Endothelial cell (in vitro differentiated cells): ENCODE measurements around the gene EGFLAM. TPM values are rescaled to one million over a fixed set of nuclear protein-coding genes. Genes with fewer than 3 reads are reported as not detected.

Experiments used
- DNase-seq: peaks from one replicate; pipeline ENCODE4 v3.0.0; 2021; ENCODE audit warnings: low spot score
- H3K27ac Mint-ChIP-seq: one replicate; pipeline ENCODE4 v1.8.0; 2021; ENCODE audit warnings: mixed read lengths, inconsistent platforms; ENCODE audit not compliant: unreplicated experiment
- H3K27me3 Mint-ChIP-seq: one replicate; pipeline ENCODE4 v1.8.0; 2021; ENCODE audit warnings: mild to moderate bottlenecking, moderate library complexity, mixed read lengths, inconsistent platforms; ENCODE audit not compliant: unreplicated experiment
- H3K36me3 Mint-ChIP-seq: one replicate; pipeline ENCODE4 v1.8.0; 2021; ENCODE audit warnings: mild to moderate bottlenecking, low read depth, mixed read lengths, inconsistent platforms; ENCODE audit not compliant: unreplicated experiment
- H3K4me1 Mint-ChIP-seq: one replicate; pipeline ENCODE4 v1.8.0; 2021; ENCODE audit warnings: mild to moderate bottlenecking, mixed read lengths, inconsistent platforms; ENCODE audit not compliant: unreplicated experiment
- H3K4me3 Mint-ChIP-seq: one replicate; pipeline ENCODE4 v1.8.0; 2021; ENCODE audit warnings: mild to moderate bottlenecking, mixed read lengths, inconsistent platforms; ENCODE audit not compliant: unreplicated experiment
- H3K9me3 Mint-ChIP-seq: one replicate; pipeline ENCODE4 v1.8.0; 2021; ENCODE audit warnings: mixed read lengths, inconsistent platforms; ENCODE audit not compliant: unreplicated experiment
- CTCF ChIP-seq: fragments of 200-600 bp; sonication (generic); IDR thresholded peaks from one replicate; pipeline ENCODE4 v1.5.0; 2021; ENCODE audit warnings: antibody characterized with exemption; ENCODE audit not compliant: unreplicated experiment
- long read RNA-seq: library from polyadenylated mRNA; unstranded; transcript quantifications from one replicate; pipeline ENCODE4 v2.0.0, GENCODE V29; 2020; ENCODE audit not compliant: unreplicated experiment
- total RNA-seq: library from RNA; stranded (reverse); fragmentation: NEBNext Ultra II Directional; extraction: Animal tissue kit (Norgen Biotek cat#: 25700); gene quantifications from one replicate; pipeline ENCODE4 v1.2.1, GENCODE V29; 2021; ENCODE audit not compliant: unreplicated experiment

Gene EGFLAM
- total RNA-seq = 29.6 TPM
- long read RNA-seq, full-length matches to known transcripts = 3 of 5 reads
- long read RNA-seq, partial matches to known transcripts = 1 of 5 reads
- long read RNA-seq, other reads (novel, unspliced or antisense) = 1 of 5 reads

- peaks cover 11% of the 10 kb centered on the region for H3K4me1 Mint-ChIP-seq
- no peaks in the 10 kb centered on the region for H3K36me3 Mint-ChIP-seq
- peak within 1 kb of the TSS; percentile 30 for H3K27ac Mint-ChIP-seq
- H3K27me3 Mint-ChIP-seq = peaks cover 8% of the 10 kb centered on the region
- H3K9me3 Mint-ChIP-seq = no peaks in the 10 kb centered on the region
- peak within 1 kb of the TSS; percentile 88 for H3K4me3 Mint-ChIP-seq
- TF ChIP-seq CTCF = no peak
- peak; percentile 53 for DNase-seq
Measured at GRCh38 chr5:38258319-38259061, at the start of gene EGFLAM. Gene EGFLAM, plus strand, starts transcription at chr5:38258559. Its CDS starts 196 bp downstream, at chr5:38258755.

GRCh38 chr5:38208782-38209378 lies 49.5 kb upstream of the EGFLAM start:
- H3K4me1 Mint-ChIP-seq = no peaks in the 10 kb centered on the region
- H3K9me3 Mint-ChIP-seq = no peaks in the 10 kb centered on the region
- no peak overlapping the region for H3K4me3 Mint-ChIP-seq
- no peak overlapping the region for H3K27ac Mint-ChIP-seq
- no peaks in the 10 kb centered on the region for H3K36me3 Mint-ChIP-seq
- DNase-seq = peak; percentile 35
- peak; percentile 33 for TF ChIP-seq CTCF
- peaks cover 2% of the 10 kb centered on the region for H3K27me3 Mint-ChIP-seq

- Mint-ChIP-seq H3K9me3 (no peaks in the 10 kb centered on the region), H3K27ac (no peak overlapping the region), H3K4me1 (no peaks in the 10 kb centered on the region), H3K27me3 (peaks cover 2% of the 10 kb centered on the region), H3K4me3 (no peak overlapping the region), H3K36me3 (no peaks in the 10 kb centered on the region)
- no peak for DNase-seq
- no peak for TF ChIP-seq CTCF
Measured at GRCh38 chr5:38210676-38211353, 47.5 kb upstream of the EGFLAM start.

- H3K27me3 Mint-ChIP-seq = peaks cover 2% of the 10 kb centered on the region
- H3K36me3 Mint-ChIP-seq = no peaks in the 10 kb centered on the region
- TF ChIP-seq CTCF = no peak
- no peak for DNase-seq
- no peak overlapping the region for H3K27ac Mint-ChIP-seq
- H3K4me1 Mint-ChIP-seq = no peaks in the 10 kb centered on the region
- no peaks in the 10 kb centered on the region for H3K9me3 Mint-ChIP-seq
- no peak overlapping the region for H3K4me3 Mint-ChIP-seq
Measured at GRCh38 chr5:38211354-38211710, 47.0 kb upstream of the EGFLAM start.
